CD4-positive, alpha-beta T cell treated with Interleukin-2 at 100 ng/mL for 4 hours (primary cell): Measurements from ENCODE around the gene GPX6.
"Not testable (repeated sequence)": the region's sequence is repeated elsewhere in the genome, so short reads cannot be mapped to it uniquely, and the experiment has no call there.

Experiments used
- DNase-seq: peaks from one replicate; pipeline ENCODE4 v3.0.0-alpha.2; 2020; ENCODE audit warnings: low spot score

GPX6 gene

GRCh38 chr6:28515676-28516075 lies at the start of gene GPX6:
TSS of gene GPX6 (minus strand) at chr6:28515793. CDS start at chr6:28515743, 50 bp downstream.
- no peak for DNase-seq

- DNase-seq, result no peak
Measured at GRCh38 chr6:28563430-28564095, 48.0 kb upstream of the GPX6 start.

GRCh38 chr6:28558629-28559028 lies 43.0 kb upstream of the GPX6 start:
- DNase-seq, result no peak

- DNase-seq, result no peak
Measured at GRCh38 chr6:28555136-28555535, 39.5 kb upstream of the GPX6 start.

GRCh38 chr6:28553986-28554881 lies 38.6 kb upstream of the GPX6 start:
- no peak for DNase-seq

GRCh38 chr6:28553384-28553985 lies 37.9 kb upstream of the GPX6 start:
- no peak for DNase-seq

- no peak for DNase-seq
Measured at GRCh38 chr6:28551891-28552666, 36.5 kb upstream of the GPX6 start.

GRCh38 chr6:28547003-28547402 lies 31.4 kb upstream of the GPX6 start:
- DNase-seq, result not testable (repeated sequence)

GRCh38 chr6:28545955-28546354 lies 30.4 kb upstream of the GPX6 start:
- no peak for DNase-seq

GRCh38 chr6:28543651-28544610 lies 28.3 kb upstream of the GPX6 start:
- DNase-seq, result peak; percentile 2

GRCh38 chr6:28542440-28543296 lies 27.1 kb upstream of the GPX6 start:
- peak; percentile 67 for DNase-seq

- no peak for DNase-seq
Measured at GRCh38 chr6:28541996-28542395, 26.4 kb upstream of the GPX6 start.

- DNase-seq, result peak; percentile 12
Measured at GRCh38 chr6:28537509-28538140, 22.0 kb upstream of the GPX6 start.

- no peak for DNase-seq
Measured at GRCh38 chr6:28537065-28537464, 21.5 kb upstream of the GPX6 start.

GRCh38 chr6:28534875-28535274 lies 19.3 kb upstream of the GPX6 start:
- no peak for DNase-seq

- DNase-seq, result no peak
Measured at GRCh38 chr6:28534306-28534705, 18.7 kb upstream of the GPX6 start.

GRCh38 chr6:28531479-28532128 lies 16.0 kb upstream of the GPX6 start:
- DNase-seq, result no peak

GRCh38 chr6:28530777-28531176 lies 15.2 kb upstream of the GPX6 start:
- no peak for DNase-seq

- DNase-seq, result no peak
Measured at GRCh38 chr6:28525496-28526039, 10.0 kb upstream of the GPX6 start, which contains the start of gene GPX5. TSS of gene GPX5 (plus strand) at chr6:28525881. CDS start at chr6:28526014, 133 bp downstream.
